GM18873 (cell line): ENCODE measurements around the gene HDAC8.
"Not testable (repeated sequence)": the region's sequence is repeated elsewhere in the genome, so short reads cannot be mapped to it uniquely, and the experiment has no call there.

ENCODE experiments used
- ATAC-seq: cut with Tn5 transposase; IDR thresholded peaks from one replicate; pipeline ENCODE4 v1.9.1; 2021; ENCODE audit warnings: mild to moderate bottlenecking, moderate library complexity, moderate number of reproducible peaks; ENCODE audit not compliant: unreplicated experiment, low FRiP score

HDAC8 gene

DNA sequence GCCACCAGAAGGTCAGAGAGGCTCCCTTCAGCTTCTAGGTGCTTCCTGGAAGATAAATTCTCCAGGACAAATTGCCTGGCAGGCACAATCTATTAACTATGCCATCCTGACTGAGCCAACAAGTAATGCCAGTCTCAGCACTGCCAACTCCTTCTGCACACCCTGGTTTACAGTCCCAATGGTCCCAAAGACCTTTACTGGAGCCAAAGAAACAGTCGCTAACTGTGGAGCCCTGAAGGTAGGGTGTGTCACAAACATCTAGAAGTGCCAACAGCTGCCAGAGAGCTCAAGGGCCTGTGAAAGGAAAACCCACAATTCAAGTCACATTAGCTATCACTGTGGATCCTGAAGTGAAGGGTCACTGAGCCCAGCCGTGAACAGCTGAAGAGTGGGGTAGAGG, 232.0 kb downstream of the HDAC8 start:
- ATAC-seq, result no peak

- ATAC-seq, result no peak
Observed at GRCh38 chrX:72340041-72340440, 232.6 kb downstream of the HDAC8 start.

DNA sequence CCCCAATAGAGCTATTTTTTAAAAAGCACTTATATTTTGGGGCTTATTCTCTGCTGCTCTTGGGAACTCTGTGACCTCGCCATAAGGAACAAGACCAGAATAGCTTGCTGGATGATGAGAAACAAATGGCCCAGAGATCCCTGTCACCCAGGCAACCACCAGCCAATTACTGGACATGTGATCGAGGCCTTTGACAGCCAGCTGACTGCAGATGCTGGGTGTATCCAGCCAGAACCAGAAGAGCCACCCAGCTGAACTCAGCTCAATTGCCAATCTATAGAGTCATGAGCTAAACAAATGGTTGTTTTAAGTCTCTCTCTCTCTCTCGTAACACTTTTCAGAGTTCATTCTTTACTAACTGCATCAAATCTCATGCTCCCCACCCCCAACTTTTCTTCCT, 242.5 kb downstream of the HDAC8 start:
- no peak for ATAC-seq

GRCh38 chrX:72326605-72327300, 245.9 kb downstream of the HDAC8 start:
- no peak for ATAC-seq

- not testable (repeated sequence) for ATAC-seq
Observed at GRCh38 chrX:72319651-72320050, 253.0 kb downstream of the HDAC8 start.

DNA sequence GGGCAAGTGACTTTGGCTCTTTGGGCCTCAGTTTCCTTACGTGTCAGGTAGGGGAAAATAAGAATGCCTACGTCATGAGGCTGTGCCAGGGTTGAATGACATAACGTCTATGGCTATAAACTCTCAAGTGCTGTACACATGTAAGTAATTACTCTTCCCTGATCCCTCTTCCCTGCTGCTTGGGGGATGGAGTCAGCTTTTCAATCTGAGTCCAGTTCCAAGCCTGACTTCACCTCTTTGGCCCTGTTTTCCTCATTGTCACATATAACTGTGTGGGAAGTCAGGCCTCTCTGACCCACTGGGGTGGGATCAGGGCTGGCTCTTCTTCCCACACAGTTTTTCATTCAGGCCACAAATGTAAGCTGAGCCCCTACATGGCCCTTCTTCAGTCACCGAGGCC, 255.5 kb downstream of the HDAC8 start:
- no peak for ATAC-seq

- ATAC-seq, result no peak
Observed at GRCh38 chrX:72316408-72317110, 256.1 kb downstream of the HDAC8 start.

DNA sequence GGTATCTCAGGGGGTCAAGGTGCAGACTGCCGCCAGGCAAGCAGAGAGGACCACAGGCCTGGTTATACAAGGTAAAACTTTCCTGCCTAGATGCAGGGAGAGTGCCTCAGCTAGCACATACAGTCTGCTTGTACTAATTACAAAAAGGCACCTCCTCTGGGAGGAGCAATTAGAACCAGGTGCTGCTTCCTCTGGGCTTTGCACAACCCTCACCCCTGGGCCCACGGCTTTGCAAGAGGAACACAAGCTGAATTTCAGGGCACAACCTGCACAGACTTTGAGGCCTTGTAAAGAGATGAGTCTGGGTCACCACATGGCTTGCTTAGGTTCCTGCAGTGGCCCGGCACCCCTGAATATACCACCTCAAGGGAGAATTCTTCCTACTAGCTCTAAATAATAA, 257.8 kb downstream of the HDAC8 start:
- ATAC-seq, result no peak

DNA sequence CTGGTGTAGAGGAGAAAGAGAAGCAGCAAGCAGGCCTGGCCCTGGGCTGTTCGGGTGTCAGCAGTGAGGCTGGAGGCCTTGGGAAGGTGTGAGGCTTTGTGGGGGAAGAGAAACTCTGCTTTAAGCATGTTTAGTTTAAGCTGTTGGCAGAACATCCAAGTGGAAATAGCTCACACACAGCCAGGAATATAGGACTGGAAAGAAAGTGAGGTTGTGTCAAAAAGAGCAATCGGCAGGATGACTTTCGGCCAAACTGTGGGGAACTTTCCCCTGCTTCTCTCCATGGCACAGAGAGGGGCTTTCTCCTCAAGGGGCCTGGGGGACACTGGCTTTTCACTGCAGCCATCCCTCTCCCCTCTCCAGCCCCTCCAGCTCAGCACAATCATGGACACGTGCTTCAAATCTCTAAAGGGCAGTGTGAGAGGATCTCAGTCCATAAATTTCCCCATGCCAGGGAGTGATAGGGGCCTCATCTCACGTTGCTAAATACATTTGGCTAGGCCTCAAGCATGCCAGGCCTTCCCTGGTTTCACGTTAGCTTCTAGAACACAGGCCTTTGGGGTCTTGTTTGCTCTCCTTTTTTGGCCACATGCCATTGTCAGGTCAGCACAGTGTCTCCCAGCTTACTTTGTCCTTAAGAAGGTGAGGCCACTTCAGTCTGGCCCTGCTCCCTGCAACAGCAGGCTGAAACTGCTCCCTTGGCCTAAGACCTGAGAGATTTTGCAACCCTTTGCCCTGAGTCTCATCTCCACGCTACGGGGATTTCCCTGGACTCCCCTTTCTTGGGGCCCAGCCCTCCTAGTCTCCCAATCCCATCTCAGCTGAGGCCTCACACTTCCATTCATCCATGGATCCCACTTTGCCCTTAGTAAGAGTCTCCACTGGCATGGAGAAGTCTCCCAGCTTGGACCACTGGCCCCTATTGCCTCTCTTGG, 258.7 kb downstream of the HDAC8 start:
- no peak for ATAC-seq

DNA sequence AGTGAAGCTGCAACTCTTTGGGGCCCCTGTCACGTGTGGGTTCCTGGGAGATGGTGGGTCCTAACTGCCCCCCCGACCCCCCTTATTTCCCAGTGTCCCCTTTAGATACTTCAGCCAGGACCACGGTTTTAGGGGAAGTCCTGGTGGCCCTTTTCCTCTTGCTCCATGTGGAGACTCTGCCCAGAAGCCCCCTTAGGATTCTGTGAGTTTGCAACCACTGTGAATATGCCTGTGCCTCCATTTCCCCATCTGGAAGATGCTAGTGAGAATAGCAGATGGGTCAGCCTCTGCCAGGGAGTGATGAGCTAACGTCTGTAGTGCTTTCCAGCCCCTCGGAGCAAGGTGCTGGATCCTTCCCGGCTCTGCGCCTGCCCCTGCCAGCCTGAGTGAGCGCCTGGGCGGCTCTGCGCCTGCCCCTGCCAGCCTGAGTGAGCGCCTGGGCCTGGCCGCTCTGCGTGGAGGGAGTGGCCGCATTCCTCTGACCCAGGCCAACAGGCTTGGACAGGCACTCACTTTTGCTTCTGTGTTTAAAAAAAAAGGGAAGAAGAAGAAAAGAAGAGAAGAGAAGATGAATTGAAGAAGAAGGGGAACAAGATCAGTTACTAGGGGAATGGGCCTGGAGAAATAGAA, 260.2 kb downstream of the HDAC8 start:
- no peak for ATAC-seq

- no peak for ATAC-seq
Observed at GRCh38 chrX:72309297-72310071, 263.2 kb downstream of the HDAC8 start.

DNA sequence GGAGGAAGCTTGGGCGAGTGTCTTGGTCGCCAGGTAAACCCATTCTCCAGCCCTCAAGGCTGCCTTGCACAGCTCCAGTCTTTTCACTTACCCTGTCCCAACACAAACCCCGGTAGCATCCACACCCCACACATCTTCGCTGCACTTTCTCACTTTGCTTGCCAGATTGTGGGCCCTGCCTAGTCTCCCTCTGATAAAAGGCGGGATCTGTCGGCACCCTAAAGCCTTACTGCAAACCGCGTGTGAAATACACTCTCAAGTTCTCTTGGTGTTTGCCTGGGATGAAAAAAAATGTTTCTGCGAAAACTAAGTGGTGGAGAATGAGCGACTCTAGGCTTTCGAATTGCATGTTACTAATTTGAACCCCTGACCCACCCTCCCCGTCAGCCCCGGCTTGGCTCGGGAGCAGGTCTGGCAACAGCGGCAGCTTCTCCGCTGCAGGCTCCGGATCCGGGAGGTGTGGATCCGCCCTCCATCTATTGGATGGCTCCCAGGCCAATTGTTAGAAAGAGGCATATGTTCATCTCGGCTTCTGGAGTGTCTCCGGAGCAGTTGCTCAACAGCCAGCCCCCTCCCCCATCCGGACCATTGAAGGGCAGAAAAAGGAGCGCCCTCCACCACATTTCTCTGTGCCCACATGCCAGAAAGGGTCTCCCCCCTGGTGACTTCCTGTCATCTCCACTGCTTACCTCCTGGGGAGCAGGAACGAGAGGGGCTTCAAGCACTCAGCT, 263.9 kb downstream of the HDAC8 start:
- no peak for ATAC-seq

GRCh38 chrX:72308209-72308565, 264.5 kb downstream of the HDAC8 start:
- no peak for ATAC-seq

- no peak for ATAC-seq
Observed at GRCh38 chrX:72307646-72308051, 265.0 kb downstream of the HDAC8 start.

- ATAC-seq, result peak; percentile 68
Observed at GRCh38 chrX:72306851-72307645, 265.6 kb downstream of the HDAC8 start.

DNA sequence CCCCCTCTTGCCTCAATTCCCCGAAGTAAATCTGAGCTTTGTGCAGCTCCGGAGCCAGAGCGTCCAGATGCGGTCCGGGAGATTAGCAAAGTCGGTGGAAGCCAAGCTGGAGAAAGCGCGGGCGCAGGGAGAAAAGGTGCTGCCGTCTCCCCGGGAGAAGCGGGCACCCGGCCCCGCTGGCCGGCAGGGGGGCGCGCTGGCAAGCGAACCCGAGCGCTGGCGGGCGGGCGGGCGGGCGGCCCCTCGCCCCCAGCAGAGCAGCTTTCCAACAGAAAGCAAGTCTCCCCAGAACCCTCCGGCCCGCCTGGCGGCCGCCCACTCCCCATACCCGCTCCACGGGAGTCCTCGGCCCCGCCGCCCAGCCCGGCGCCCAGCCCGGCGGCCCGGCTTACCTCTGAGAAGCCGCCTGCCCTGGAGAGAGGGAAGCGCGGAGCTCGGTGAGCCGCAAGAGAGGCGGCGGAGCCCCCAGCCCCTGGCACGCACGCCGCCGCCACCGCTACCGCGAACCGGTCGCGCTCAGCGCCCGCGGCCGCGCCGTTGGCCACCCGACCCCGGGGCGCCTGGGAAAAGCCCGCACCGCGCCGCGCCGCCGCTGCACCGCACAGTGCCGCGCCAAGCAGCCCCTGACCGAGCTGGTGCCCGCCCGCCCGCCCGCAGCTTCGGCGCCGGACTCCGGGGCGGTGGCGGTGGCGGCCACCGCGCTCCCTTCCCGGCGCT, 266.4 kb downstream of the HDAC8 start:
- ATAC-seq, result no peak

GRCh38 chrX:72305286-72306084, 267.2 kb downstream of the HDAC8 start, which contains the start of gene CITED1:
Gene CITED1, minus strand, starts transcription at chrX:72305914. Its CDS starts 3,045 bp downstream, at chrX:72302869.
- ATAC-seq, result no peak
